K562 (cell line): Measurements from ENCODE around the gene SFRP2. TPM values are rescaled to one million over a fixed set of nuclear protein-coding genes. Genes with fewer than 3 reads are reported as not detected.

Experiments
- ATAC-seq: fragments of 200-7000 bp; cut with Tn5 transposase; 3 replicates; pipeline ENCODE4 v1.9.1; 2020; ENCODE audit warnings: moderate library complexity
- BruUV-seq: library from RNA; stranded (reverse); fragments of 400-500 nt; replicated peaks from 2 replicates; lab custom pipeline; 2021; lab: Mats Ljungman, UMichigan
- CTCF ChIA-PET: fragments of 300-600 bp; formaldehyde crosslinking; extraction: SDS; loops from one replicate; lab custom pipeline; 2021; ENCODE audit warnings: low intra/inter-chr PET ratio; lab: Yijun Ruan, JAX
- POLR2A ChIA-PET: fragments of 300-600, 350-650 bp; sonication (Branson Sonifier 250); formaldehyde crosslinking; extraction: SDS; loops from one replicate; lab custom pipeline; 2021; ENCODE audit warnings: antibody characterized with exemption, inconsistent platforms; lab: Yijun Ruan, JAX
- DNase-seq, 4 experiments: peaks; one replicate each; pipeline versions ENCODE4 v3.0.0 to v3.0.0-alpha.2; 2011 to 2018; ENCODE audit warnings: low spot score in 3 of 4, mixed read lengths in 3 of 4; ENCODE audit errors: extremely low read depth in 1 of 4
- FAIRE-seq: peaks from 2 replicates; lab custom pipeline; 2011; peaks lifted over from hg19 to GRCh38; lab: Jason Lieb, UNC
- H2AFZ ChIP-seq: 2 replicates; pipeline ENCODE4 v1.6.0; 2011; ENCODE audit warnings: low read depth, low read length, control low read depth, inconsistent platforms
- H3K27ac ChIP-seq: fragments of 200-600 bp; 3 replicates; pipeline ENCODE4 v1.8.0; 2011; ENCODE audit warnings: low read depth, mild to moderate bottlenecking, control low read depth, inconsistent platforms, low read length, moderate library complexity, mixed read lengths; ENCODE audit errors: extremely low read depth
- H3K27me3 ChIP-seq, 2 experiments: fragments of 300-600 bp in 1 of 2; 2 replicates in 1 of 2; 3 replicates in 1 of 2; pipeline versions ENCODE4 v1.6.0 to v1.8.0; 2011; ENCODE audit warnings: inconsistent platforms in 2 of 2, low read length in 2 of 2, mild to moderate bottlenecking in 1 of 2, mixed read lengths in 1 of 2, moderate library complexity in 1 of 2; ENCODE audit not compliant: control insufficient read depth in 2 of 2, insufficient read depth in 2 of 2
- H3K36me3 ChIP-seq: fragments of 300-600 bp; 3 replicates; pipeline ENCODE4 v1.8.0; 2011; ENCODE audit warnings: mild to moderate bottlenecking, low read length, inconsistent platforms; ENCODE audit not compliant: control insufficient read depth, insufficient read depth
- H3K4me1 ChIP-seq, 2 experiments: fragments of 200-600 bp in 1 of 2; replicated peaks in 1 of 2; 2 replicates in 1 of 2; 3 replicates in 1 of 2; pipeline versions ENCODE4 v1.5.1 to v1.8.0; 2011; ENCODE audit warnings: inconsistent platforms in 2 of 2, low read length in 2 of 2, mild to moderate bottlenecking in 1 of 2, mixed read lengths in 1 of 2, moderate library complexity in 1 of 2; ENCODE audit not compliant: control insufficient read depth in 2 of 2, insufficient read depth in 2 of 2
- H3K4me2 ChIP-seq: 2 replicates; pipeline ENCODE4 v1.6.1; 2011; ENCODE audit warnings: low read length, control low read depth, inconsistent platforms, mixed read lengths; ENCODE audit not compliant: insufficient read depth
- H3K4me3 ChIP-seq: fragments of 200-600 bp; sonication (generic), shearing (Covaris generic); 2 replicates; pipeline ENCODE4 v1.5.1; 2016; ENCODE audit warnings: control low read depth, inconsistent platforms
- H3K79me2 ChIP-seq: fragments of 200-600 bp; 3 replicates; pipeline ENCODE4 v1.8.0; 2011; ENCODE audit warnings: low read length, inconsistent platforms; ENCODE audit not compliant: control insufficient read depth, insufficient read depth
- H3K9ac ChIP-seq, 2 experiments: 2 replicates each; pipeline versions ENCODE4 v1.6.0 to v1.6.1; 2011; ENCODE audit warnings: low read depth in 2 of 2, low read length in 2 of 2, control low read depth in 1 of 2, inconsistent platforms in 1 of 2, mild to moderate bottlenecking in 1 of 2, mixed read lengths in 1 of 2; ENCODE audit not compliant: insufficient read depth in 1 of 2
- H3K9me1 ChIP-seq: one replicate; pipeline ENCODE4 v1.6.0; 2011; ENCODE audit warnings: inconsistent platforms, mild to moderate bottlenecking, low read length, moderate library complexity; ENCODE audit not compliant: control insufficient read depth, insufficient read depth
- H3K9me3 ChIP-seq: replicated peaks from 2 replicates; pipeline ENCODE4 v1.5.1; 2011; ENCODE audit warnings: low read depth, low read length, inconsistent platforms; ENCODE audit not compliant: control insufficient read depth, insufficient read depth
- H4K20me1 ChIP-seq: replicated peaks from 2 replicates; pipeline ENCODE4 v1.6.1; 2011; ENCODE audit warnings: low read length, inconsistent platforms, mixed read lengths; ENCODE audit not compliant: control insufficient read depth, insufficient read depth
- ARNT ChIP-seq, 2 experiments: fragments of 450-650 bp; IDR thresholded peaks; 2 replicates each; pipeline ENCODE4 v1.6.1; 2016; ENCODE audit warnings: mild to moderate bottlenecking in 1 of 2
- BACH1 ChIP-seq: fragments of 200-800 bp; sonication (Bioruptor generic); IDR thresholded peaks from 2 replicates; pipeline ENCODE4 v1.6.1; 2016; ENCODE audit warnings: missing genetic modification characterization, missing compliant biosample characterization
- CTBP1 ChIP-seq: fragments of 450-650 bp; IDR thresholded peaks from 2 replicates; pipeline ENCODE4 v1.6.1; 2016; ENCODE audit warnings: borderline replicate concordance
- IRF9 ChIP-seq: fragments of 450-650 bp; IDR thresholded peaks from 2 replicates; pipeline ENCODE4 v1.6.1; 2016; ENCODE audit warnings: missing biosample characterization, missing genetic modification characterization
- JUND ChIP-seq, 2 experiments: IDR thresholded peaks; 2 replicates in 1 of 2; 3 replicates in 1 of 2; pipeline ENCODE4 v1.6.1; 2011; ENCODE audit warnings: borderline replicate concordance in 2 of 2, low read depth in 2 of 2, low read length in 2 of 2, improper control_type of control experiment in 1 of 2, missing biosample characterization in 1 of 2, missing genetic modification characterization in 1 of 2, missing genetic modification reagents in 1 of 2
- KDM5B ChIP-seq: fragments of 200-600 bp; sonication (generic); IDR thresholded peaks from 2 replicates; pipeline ENCODE4 v1.6.1; 2012; ENCODE audit warnings: low read depth, mild to moderate bottlenecking, moderate library complexity, low read length, control low read depth, inconsistent platforms; ENCODE audit not compliant: insufficient replicate concordance
- MYC ChIP-seq, 2 experiments: fragments of 250-450 bp in 1 of 2; sonication (Bioruptor Pico) in 1 of 2; IDR thresholded peaks; 2 replicates each; pipeline versions ENCODE4 v1.5.1 to v1.6.1; 2012 to 2021; ENCODE audit warnings: low read depth in 2 of 2, borderline replicate concordance in 1 of 2, improper control_type of control experiment in 1 of 2, low read length in 1 of 2, mild to moderate bottlenecking in 1 of 2, moderate library complexity in 1 of 2
- NFE2L1 ChIP-seq: fragments of 450-650 bp; IDR thresholded peaks from 2 replicates; pipeline ENCODE4 v1.6.1; 2016; ENCODE audit warnings: missing genetic modification characterization, low read depth, mild to moderate bottlenecking, missing compliant biosample characterization, moderate library complexity, borderline replicate concordance
- PHTF2 ChIP-seq: fragments of 250-450 bp; sonication (Bioruptor Pico); IDR thresholded peaks from 2 replicates; pipeline ENCODE4 v1.5.0; 2021; ENCODE audit warnings: mild to moderate bottlenecking
- RBM25 ChIP-seq: fragments of 200-400 bp; formaldehyde crosslinking; IDR thresholded peaks from 2 replicates; pipeline ENCODE4 v1.6.1; 2018; ENCODE audit warnings: low read length, low read depth, moderate library complexity; ENCODE audit not compliant: severe bottlenecking
- TCF7L2 ChIP-seq: fragments of 150-350 bp; IDR thresholded peaks from 2 replicates; pipeline ENCODE4 v1.6.1; 2016; ENCODE audit warnings: low read depth, mild to moderate bottlenecking, low read length, moderate library complexity
- YY1 ChIP-seq, 3 experiments: IDR thresholded peaks; 2 replicates each; pipeline ENCODE4 v1.6.1; 2011; ENCODE audit warnings: low read length in 2 of 3, mild to moderate bottlenecking in 2 of 3, moderate library complexity in 2 of 3, borderline replicate concordance in 1 of 3, control low read depth in 1 of 3, low read depth in 1 of 3; ENCODE audit not compliant: insufficient read depth in 3 of 3, insufficient replicate concordance in 2 of 3, control insufficient read depth in 1 of 3, insufficient read length in 1 of 3; ENCODE audit errors: extremely low read depth in 1 of 3
- ZNF274 ChIP-seq: IDR thresholded peaks from 2 replicates; pipeline ENCODE4 v1.6.1; 2011; ENCODE audit warnings: low read depth, mild to moderate bottlenecking, low read length, moderate library complexity, borderline replicate concordance
- WGBS: fragments of 100-300 bp; shearing (Covaris generic); methylation state at CpG from one replicate; pipeline ENCODE4 v1.1.6; 2016; ENCODE audit warnings: low coverage, mixed read lengths; ENCODE audit not compliant: insufficient coverage; ENCODE audit errors: missing lambda C conversion rate; 5-methylcytosine and 5-hydroxymethylcytosine counted together
- in situ Hi-C: fragments of 300-500 bp; cut with MboI; formaldehyde crosslinking; loops from 4 replicates; pipeline ENCODE4 v1.15.0; 2018; ENCODE audit warnings: inconsistent platforms, mixed read lengths
- intact Hi-C: fragments of 100-400 bp; cut with micrococcal nuclease; formaldehyde crosslinking; loops from 2 replicates; pipeline ENCODE4 v1.14.2; 2022
- polyA plus RNA-seq, 8 experiments: library from polyadenylated mRNA; depleted of rRNA in 4 of 8; stranded (reverse) in 5 of 8; unstranded in 3 of 8; fragments of >200 nt; fragmentation: Nextera tagmentation in 2 of 8; fragmentation: Illumina TruSeq in 1 of 8; extraction: Ambion mirVana in 2 of 8; extraction: Trizol in 1 of 8; gene quantifications; 2 replicates each; pipeline versions ENCODE4 v1.2.1 to v1.2.3, GENCODE V29; 2011 to 2014; ENCODE audit warnings: inconsistent platforms in 1 of 8, missing spikeins in 1 of 8
- total RNA-seq, 7 experiments: library from RNA; depleted of rRNA in 6 of 7; stranded (reverse); fragments of >200 nt in 6 of 7; fragmentation: Illumina TruSeq in 2 of 7; extraction: Trizol in 2 of 7; gene quantifications; 2 replicates each; pipeline versions ENCODE4 v1.2.1 to v1.2.3, GENCODE V29; 2011 to 2021; ENCODE audit warnings: low replicate concordance in 1 of 7
- TF ChIP-seq, protein P1 (sequence below): sonication (generic); IDR thresholded peaks from 2 replicates; pipeline ENCODE4 v1.6.1; 2016
- TF ChIP-seq, protein P2 (sequence below): fragments of 250-450 bp; sonication (Bioruptor Pico); IDR thresholded peaks from 2 replicates; pipeline ENCODE4 v1.5.0; 2020; ENCODE audit warnings: mild to moderate bottlenecking, borderline replicate concordance

SFRP2 gene
- total and polyA plus RNA-seq, 9 of the 15 experiments (the other 6 are each of a cell fraction or from before 2014, with no cell fraction given) = 0.29 TPM; not detected in 8

DNA sequence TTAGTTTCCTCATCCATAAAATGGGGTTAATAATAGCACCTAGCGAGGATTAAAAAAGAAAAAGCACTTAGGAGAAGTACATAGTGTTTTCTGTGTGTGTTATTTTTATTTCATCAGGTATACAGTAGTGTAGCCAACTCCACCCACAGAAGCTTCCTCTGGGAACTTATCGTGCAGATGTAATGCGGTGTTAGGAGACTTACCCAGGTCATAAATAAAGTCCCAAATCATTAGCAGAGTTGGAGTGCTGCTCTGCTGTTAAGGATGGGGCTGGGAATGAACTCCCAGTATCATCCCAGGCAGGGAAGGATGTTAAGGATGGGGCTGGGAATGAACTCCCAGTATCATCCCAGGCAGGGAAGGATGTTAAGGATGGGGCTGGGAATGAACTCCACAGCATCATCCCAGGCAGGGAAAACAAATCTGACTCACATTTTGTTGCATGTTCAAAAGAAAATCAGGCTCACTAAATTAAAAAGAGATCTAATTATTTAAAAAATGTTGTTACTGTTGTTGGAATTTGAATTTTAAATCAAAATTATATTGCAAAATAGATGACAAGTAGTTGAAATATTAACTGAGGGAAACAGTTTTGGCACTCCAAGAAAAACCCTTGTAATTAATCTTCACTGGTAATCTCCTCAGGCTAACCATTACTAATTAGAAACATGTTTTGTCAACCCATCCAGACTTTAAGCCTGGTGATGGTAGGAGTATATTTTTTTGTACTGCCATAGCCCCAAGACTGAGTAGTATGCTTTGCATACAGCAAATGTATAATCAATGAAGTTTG is 10.2 kb upstream of the SFRP2 start:
- H3K79me2 ChIP-seq = no peaks in the 10 kb centered on the region
- whole genome bisulfite sequencing = 2% methylated on average over 3 of the region's 3 CpGs
- intact Hi-C loops = no loop called here
- CTCF ChIA-PET = no interaction called here
- no peaks in the 10 kb centered on the region for H3K27me3 ChIP-seq
- H3K9me3 ChIP-seq = no peaks in the 10 kb centered on the region
- H3K9me1 ChIP-seq = no peaks in the 10 kb centered on the region
- no peak for FAIRE-seq
- no peak overlapping the region for H3K9ac ChIP-seq
- H4K20me1 ChIP-seq = no peaks in the 10 kb centered on the region
- no peak for ATAC-seq
- no TSS peak for BruUV-seq
- no peak for DNase-seq
- H3K36me3 ChIP-seq = no peaks in the 10 kb centered on the region
- H3K4me1 ChIP-seq = peaks cover 0 to 3% of the 10 kb centered on the region in 2 experiments; a peak in 1 of 5 replicates
- no peak overlapping the region for H3K27ac ChIP-seq
- in situ Hi-C loops = no loop called here
- no peak overlapping the region for H2AFZ ChIP-seq
- POLR2A ChIA-PET = no interaction called here
- H3K4me2 ChIP-seq = no peak overlapping the region
- H3K4me3 ChIP-seq = no peak overlapping the region
- TF ChIP-seq ARNT (IDR thresholded peaks at IDR 0.05) = no peak
- no peak for TF ChIP-seq MYC (IDR thresholded peaks at IDR 0.05; ENCODE audit: low read depth, low read length)
- TF ChIP-seq MYC (CRISPR knock-in tag; IDR thresholded peaks at IDR 0.05; ENCODE audit: borderline replicate concordance, low read depth) = no peak
- TF ChIP-seq, protein P1, sequence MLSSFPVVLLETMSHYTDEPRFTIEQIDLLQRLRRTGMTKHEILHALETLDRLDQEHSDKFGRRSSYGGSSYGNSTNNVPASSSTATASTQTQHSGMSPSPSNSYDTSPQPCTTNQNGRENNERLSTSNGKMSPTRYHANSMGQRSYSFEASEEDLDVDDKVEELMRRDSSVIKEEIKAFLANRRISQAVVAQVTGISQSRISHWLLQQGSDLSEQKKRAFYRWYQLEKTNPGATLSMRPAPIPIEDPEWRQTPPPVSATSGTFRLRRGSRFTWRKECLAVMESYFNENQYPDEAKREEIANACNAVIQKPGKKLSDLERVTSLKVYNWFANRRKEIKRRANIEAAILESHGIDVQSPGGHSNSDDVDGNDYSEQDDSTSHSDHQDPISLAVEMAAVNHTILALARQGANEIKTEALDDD = no peak
- no peak for TF ChIP-seq YY1 (IDR thresholded peaks at IDR 0.05; ENCODE audit: borderline replicate concordance in 1 of 3, control insufficient read depth in 1 of 3, extremely low read depth in 1 of 3, insufficient read depth in 3 of 3, insufficient read length in 1 of 3, insufficient replicate concordance in 2 of 3, low read depth in 1 of 3, low read length in 2 of 3)
- no peak for TF ChIP-seq NFE2L1 (tag)
- TF ChIP-seq JUND (IDR thresholded peaks at IDR 0.05; ENCODE audit: borderline replicate concordance, low read depth, low read length) = no peak
- no peak for TF ChIP-seq JUND (tag; IDR thresholded peaks at IDR 0.05; ENCODE audit: borderline replicate concordance, low read depth, low read length)
- no peak for TF ChIP-seq BACH1 (tag)
- TF ChIP-seq PHTF2 (CRISPR knock-in tag) = no peak
- TF ChIP-seq ZNF274 = no peak
- TF ChIP-seq TCF7L2 = no peak
- TF ChIP-seq RBM25 = no peak
- no peak for TF ChIP-seq CTBP1
- no peak for TF ChIP-seq KDM5B
- TF ChIP-seq, protein P2, sequence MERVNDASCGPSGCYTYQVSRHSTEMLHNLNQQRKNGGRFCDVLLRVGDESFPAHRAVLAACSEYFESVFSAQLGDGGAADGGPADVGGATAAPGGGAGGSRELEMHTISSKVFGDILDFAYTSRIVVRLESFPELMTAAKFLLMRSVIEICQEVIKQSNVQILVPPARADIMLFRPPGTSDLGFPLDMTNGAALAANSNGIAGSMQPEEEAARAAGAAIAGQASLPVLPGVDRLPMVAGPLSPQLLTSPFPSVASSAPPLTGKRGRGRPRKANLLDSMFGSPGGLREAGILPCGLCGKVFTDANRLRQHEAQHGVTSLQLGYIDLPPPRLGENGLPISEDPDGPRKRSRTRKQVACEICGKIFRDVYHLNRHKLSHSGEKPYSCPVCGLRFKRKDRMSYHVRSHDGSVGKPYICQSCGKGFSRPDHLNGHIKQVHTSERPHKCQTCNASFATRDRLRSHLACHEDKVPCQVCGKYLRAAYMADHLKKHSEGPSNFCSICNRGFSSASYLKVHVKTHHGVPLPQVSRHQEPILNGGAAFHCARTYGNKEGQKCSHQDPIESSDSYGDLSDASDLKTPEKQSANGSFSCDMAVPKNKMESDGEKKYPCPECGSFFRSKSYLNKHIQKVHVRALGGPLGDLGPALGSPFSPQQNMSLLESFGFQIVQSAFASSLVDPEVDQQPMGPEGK (CRISPR knock-in tag) = no peak
- TF ChIP-seq IRF9 (tag) = no peak
